Astrocyte (in vitro differentiated cells and primary cell): Measurements from ENCODE around the gene YOD1.

Experiments
- EZH2 ChIP-seq: IDR thresholded peaks from 2 replicates; pipeline ENCODE4 v1.6.1; 2012; ENCODE audit warnings: mild to moderate bottlenecking, low read length, inconsistent platforms; ENCODE audit not compliant: insufficient read depth
- TF ChIP-seq, protein P1 (sequence below): IDR thresholded peaks from 2 replicates; pipeline ENCODE4 v1.5.1; 2011; ENCODE audit warnings: low read depth, mild to moderate bottlenecking, inconsistent platforms, low read length, moderate library complexity; ENCODE audit not compliant: insufficient read depth

DNA sequence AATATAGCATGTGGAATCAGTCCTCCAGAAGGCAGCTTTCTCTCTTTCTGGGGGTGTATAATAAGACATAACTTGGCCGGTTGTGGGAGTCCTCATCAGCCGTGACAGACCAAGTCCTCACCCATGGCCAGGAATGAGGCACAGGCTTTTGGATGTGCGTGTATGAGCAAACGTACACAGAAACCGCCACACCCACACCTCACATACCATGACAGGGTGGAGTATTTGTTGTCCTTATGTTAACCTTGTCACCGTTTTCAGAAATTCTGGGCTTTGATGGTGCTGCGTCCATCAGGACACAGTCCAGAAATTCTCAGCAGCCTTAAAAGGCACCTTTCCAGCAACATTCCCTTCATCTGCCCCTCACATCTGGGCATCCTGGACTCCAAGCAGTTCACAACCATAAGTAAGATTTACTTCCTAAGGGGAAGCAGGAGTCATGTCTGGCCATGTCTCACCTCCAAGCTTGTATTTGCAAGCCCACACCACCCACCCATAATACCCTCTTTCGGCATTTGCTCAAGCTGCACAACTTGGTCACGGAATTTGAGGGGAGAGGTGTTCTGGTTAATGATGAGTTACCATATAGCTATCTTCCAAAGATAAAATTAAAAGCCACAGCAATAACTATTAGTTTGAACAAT, 30.8 kb downstream of the YOD1 start:
- TF ChIP-seq, protein P1, sequence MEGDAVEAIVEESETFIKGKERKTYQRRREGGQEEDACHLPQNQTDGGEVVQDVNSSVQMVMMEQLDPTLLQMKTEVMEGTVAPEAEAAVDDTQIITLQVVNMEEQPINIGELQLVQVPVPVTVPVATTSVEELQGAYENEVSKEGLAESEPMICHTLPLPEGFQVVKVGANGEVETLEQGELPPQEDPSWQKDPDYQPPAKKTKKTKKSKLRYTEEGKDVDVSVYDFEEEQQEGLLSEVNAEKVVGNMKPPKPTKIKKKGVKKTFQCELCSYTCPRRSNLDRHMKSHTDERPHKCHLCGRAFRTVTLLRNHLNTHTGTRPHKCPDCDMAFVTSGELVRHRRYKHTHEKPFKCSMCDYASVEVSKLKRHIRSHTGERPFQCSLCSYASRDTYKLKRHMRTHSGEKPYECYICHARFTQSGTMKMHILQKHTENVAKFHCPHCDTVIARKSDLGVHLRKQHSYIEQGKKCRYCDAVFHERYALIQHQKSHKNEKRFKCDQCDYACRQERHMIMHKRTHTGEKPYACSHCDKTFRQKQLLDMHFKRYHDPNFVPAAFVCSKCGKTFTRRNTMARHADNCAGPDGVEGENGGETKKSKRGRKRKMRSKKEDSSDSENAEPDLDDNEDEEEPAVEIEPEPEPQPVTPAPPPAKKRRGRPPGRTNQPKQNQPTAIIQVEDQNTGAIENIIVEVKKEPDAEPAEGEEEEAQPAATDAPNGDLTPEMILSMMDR = no peak
- no peak for TF ChIP-seq EZH2
